ENCODE data around the gene ADPRHL1. TPM values are rescaled to one million over a fixed set of nuclear protein-coding genes. Genes with fewer than 3 reads are reported as not detected.

Gene ADPRHL1
- polyA plus RNA-seq, 1 donor (not counting 4 experiments of a cell fraction or from before 2014, with no cell fraction given): 1.2 TPM

DNA sequence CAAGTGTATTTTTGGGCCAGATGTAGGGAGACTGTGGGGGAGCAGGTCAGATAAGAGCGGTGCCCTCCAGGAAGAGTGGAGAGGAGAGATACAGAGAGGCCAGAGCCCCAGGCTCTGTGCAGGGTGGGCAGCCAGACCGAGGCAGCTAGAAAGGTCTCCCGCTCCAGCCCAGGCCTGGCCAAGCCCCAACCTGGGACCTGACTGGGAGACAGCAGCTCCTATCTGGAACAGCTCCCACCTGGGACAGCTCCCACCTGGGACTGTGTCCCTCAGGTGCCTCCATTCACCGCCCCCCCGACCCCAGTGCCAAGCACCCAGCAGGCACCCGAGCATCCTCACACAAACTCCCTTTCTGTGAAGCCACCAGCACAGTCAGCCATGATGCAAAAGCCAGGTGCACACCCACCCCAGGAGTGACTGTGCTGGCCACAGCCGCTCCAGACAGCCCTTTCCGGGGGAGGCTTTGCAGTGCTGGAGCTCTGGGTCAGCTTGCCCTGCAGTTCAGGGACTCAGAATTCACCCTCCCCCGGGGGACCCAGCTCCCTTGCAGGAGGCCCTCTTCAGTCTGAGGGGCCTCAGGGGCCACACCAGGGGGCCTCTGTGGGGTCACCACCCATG is 87.2 kb downstream of the ADPRHL1 start:
- no peaks in the 10 kb centered on the region for H3K9me3 ChIP-seq (ENCODE audit: control insufficient read depth, low read depth, low read length)
- H3K27ac ChIP-seq (ENCODE audit: control insufficient read depth, insufficient read depth, low read length): no peak overlapping the region
- FAIRE-seq (no peak), DNase-seq (ENCODE audit: low read depth, low spot score) (no peak)
- no peaks in the 10 kb centered on the region for H3K9me1 ChIP-seq (ENCODE audit: control insufficient read depth, extremely low read depth, insufficient read depth, low read length)
- no peak overlapping the region for H2AFZ ChIP-seq (ENCODE audit: control insufficient read depth, low read length)
- H3K36me3 ChIP-seq (ENCODE audit: control insufficient read depth in 2 of 2, extremely low read depth in 1 of 2, insufficient read depth in 2 of 2, low read length in 2 of 2): no peaks in the 10 kb centered on the region
- no peaks in the 10 kb centered on the region for H4K20me1 ChIP-seq (ENCODE audit: control insufficient read depth, extremely low read depth, insufficient read depth, low read length)
- no peak overlapping the region for H3K4me2 ChIP-seq (ENCODE audit: control insufficient read depth, extremely low read depth, insufficient read depth, low read depth, low read length)
- no peak for TF ChIP-seq EZH2 (IDR thresholded peaks at IDR 0.05; ENCODE audit: low read length)
- TF ChIP-seq, protein P1, sequence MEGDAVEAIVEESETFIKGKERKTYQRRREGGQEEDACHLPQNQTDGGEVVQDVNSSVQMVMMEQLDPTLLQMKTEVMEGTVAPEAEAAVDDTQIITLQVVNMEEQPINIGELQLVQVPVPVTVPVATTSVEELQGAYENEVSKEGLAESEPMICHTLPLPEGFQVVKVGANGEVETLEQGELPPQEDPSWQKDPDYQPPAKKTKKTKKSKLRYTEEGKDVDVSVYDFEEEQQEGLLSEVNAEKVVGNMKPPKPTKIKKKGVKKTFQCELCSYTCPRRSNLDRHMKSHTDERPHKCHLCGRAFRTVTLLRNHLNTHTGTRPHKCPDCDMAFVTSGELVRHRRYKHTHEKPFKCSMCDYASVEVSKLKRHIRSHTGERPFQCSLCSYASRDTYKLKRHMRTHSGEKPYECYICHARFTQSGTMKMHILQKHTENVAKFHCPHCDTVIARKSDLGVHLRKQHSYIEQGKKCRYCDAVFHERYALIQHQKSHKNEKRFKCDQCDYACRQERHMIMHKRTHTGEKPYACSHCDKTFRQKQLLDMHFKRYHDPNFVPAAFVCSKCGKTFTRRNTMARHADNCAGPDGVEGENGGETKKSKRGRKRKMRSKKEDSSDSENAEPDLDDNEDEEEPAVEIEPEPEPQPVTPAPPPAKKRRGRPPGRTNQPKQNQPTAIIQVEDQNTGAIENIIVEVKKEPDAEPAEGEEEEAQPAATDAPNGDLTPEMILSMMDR (optimal IDR thresholded peaks at IDR 0.05 in 1 of 3, IDR thresholded peaks at IDR 0.05 in 1 of 3, conservative IDR thresholded peaks at IDR 0.05 in 1 of 3; ENCODE audit: extremely low read depth in 1 of 3, insufficient read depth in 2 of 3, low read length in 3 of 3): no peak
- peaks cover 6% of the 10 kb centered on the region for H3K4me1 ChIP-seq (ENCODE audit: control insufficient read depth, extremely low read depth, insufficient read depth, low read length)
- H3K79me2 ChIP-seq (ENCODE audit: control insufficient read depth, insufficient read depth, low read length): no peaks in the 10 kb centered on the region
- H3K9ac ChIP-seq (ENCODE audit: control insufficient read depth, extremely low read depth, insufficient read depth, low read length): no peak overlapping the region
- no peak overlapping the region for H3K4me3 ChIP-seq (ENCODE audit: control insufficient read depth in 2 of 3, extremely low read depth in 1 of 3, insufficient read depth in 2 of 3, low read depth in 1 of 3, low read length in 3 of 3)
- H3K27me3 ChIP-seq (ENCODE audit: control insufficient read depth, extremely low read depth, insufficient read depth, low read length): no peaks in the 10 kb centered on the region
- dilution Hi-C loops (cut with MboI; ENCODE audit: extremely low pct_ligation_motif_present, low sequenced_read_pairs): no loop called here

DNA sequence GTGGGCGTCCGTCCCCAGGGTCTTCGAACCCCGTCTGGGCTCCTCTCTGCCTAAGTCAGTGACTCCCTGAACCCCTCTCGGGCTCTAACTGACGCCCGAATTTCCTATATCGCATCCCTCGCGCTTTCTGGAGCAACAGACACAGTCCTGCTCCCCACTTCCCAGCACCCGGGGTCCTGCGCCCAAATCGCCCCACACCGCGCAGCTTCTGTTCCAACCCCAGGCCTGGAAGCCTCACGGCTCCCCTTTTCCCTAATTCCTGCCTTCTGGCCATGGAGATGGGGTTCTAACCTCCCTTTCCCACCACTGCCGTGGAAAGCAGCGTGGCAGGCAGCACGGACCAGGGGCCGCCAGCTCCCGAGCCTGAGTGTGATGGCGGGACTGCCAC is 87.7 kb downstream of the ADPRHL1 start:
- Histone ChIP-seq H3K9me1 (ENCODE audit: control insufficient read depth, extremely low read depth, insufficient read depth, low read length) (no peaks in the 10 kb centered on the region), H2AFZ (ENCODE audit: control insufficient read depth, low read length) (no peak overlapping the region), H3K4me1 (ENCODE audit: control insufficient read depth, extremely low read depth, insufficient read depth, low read length) (peaks cover 6% of the 10 kb centered on the region), H3K27me3 (ENCODE audit: control insufficient read depth, extremely low read depth, insufficient read depth, low read length) (no peaks in the 10 kb centered on the region), H3K36me3 (ENCODE audit: control insufficient read depth in 2 of 2, extremely low read depth in 1 of 2, insufficient read depth in 2 of 2, low read length in 2 of 2) (no peaks in the 10 kb centered on the region), H4K20me1 (ENCODE audit: control insufficient read depth, extremely low read depth, insufficient read depth, low read length) (no peaks in the 10 kb centered on the region), H3K9ac (ENCODE audit: control insufficient read depth, extremely low read depth, insufficient read depth, low read length) (no peak overlapping the region), H3K9me3 (ENCODE audit: control insufficient read depth, low read depth, low read length) (no peaks in the 10 kb centered on the region), H3K79me2 (ENCODE audit: control insufficient read depth, insufficient read depth, low read length) (no peaks in the 10 kb centered on the region), H3K4me3 (ENCODE audit: control insufficient read depth in 2 of 3, extremely low read depth in 1 of 3, insufficient read depth in 2 of 3, low read depth in 1 of 3, low read length in 3 of 3) (no peak overlapping the region), H3K27ac (ENCODE audit: control insufficient read depth, insufficient read depth, low read length) (no peak overlapping the region), H3K4me2 (ENCODE audit: control insufficient read depth, extremely low read depth, insufficient read depth, low read depth, low read length) (no peak overlapping the region)
- DNase-seq (ENCODE audit: low read depth, low spot score): no peak
- dilution Hi-C loops (cut with MboI; ENCODE audit: extremely low pct_ligation_motif_present, low sequenced_read_pairs): no loop called here
- no peak for FAIRE-seq
- TF ChIP-seq EZH2 (IDR thresholded peaks at IDR 0.05; ENCODE audit: low read length): no peak
- TF ChIP-seq, protein P1 (optimal IDR thresholded peaks at IDR 0.05 in 1 of 3, IDR thresholded peaks at IDR 0.05 in 1 of 3, conservative IDR thresholded peaks at IDR 0.05 in 1 of 3; ENCODE audit: extremely low read depth in 1 of 3, insufficient read depth in 2 of 3, low read length in 3 of 3): no peak

All from keratinocyte (primary cell).